GM13976 (cell line): ENCODE data around the gene DSCAM.

Source experiments
- DNase-seq: peaks from one replicate; pipeline ENCODE4 v3.0.0; 2012; ENCODE audit warnings: low spot score
- in situ Hi-C: fragments of 300-500 bp; cut with MboI; formaldehyde crosslinking; loops from one replicate; pipeline ENCODE4 v1.12.0; 2022; ENCODE audit warnings: low sequenced_read_pairs, mixed read lengths, inconsistent platforms; ENCODE audit not compliant: unreplicated experiment
- TF ChIP-seq, protein P1 (sequence below): IDR thresholded peaks from 2 replicates; pipeline ENCODE4 v1.5.1; 2012; ENCODE audit warnings: borderline replicate concordance, mild to moderate bottlenecking; ENCODE audit not compliant: insufficient read depth; ENCODE audit errors: extremely low read depth, missing control alignments, control extremely low read depth

Gene DSCAM

DNA sequence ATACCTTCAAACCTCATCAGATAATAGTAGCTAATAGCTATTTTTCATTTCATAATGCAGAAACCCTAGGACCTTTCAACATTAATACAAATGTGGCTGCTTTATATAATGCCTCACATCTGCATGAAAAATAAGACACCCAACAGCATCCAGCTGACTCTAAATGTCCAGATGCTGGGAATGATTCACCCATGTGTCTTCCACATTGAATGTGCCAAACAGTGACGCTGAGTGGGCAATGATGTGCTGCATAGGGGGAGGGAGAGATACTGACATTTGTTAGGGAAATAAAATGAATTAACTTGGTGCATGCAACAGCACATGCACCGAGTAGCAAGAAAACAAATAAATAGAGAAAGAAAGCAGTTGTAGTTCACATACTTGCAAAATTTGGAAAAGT lies 199.3 kb downstream of the DSCAM start:
- in situ Hi-C loops = no loop called here
- TF ChIP-seq, protein P1, sequence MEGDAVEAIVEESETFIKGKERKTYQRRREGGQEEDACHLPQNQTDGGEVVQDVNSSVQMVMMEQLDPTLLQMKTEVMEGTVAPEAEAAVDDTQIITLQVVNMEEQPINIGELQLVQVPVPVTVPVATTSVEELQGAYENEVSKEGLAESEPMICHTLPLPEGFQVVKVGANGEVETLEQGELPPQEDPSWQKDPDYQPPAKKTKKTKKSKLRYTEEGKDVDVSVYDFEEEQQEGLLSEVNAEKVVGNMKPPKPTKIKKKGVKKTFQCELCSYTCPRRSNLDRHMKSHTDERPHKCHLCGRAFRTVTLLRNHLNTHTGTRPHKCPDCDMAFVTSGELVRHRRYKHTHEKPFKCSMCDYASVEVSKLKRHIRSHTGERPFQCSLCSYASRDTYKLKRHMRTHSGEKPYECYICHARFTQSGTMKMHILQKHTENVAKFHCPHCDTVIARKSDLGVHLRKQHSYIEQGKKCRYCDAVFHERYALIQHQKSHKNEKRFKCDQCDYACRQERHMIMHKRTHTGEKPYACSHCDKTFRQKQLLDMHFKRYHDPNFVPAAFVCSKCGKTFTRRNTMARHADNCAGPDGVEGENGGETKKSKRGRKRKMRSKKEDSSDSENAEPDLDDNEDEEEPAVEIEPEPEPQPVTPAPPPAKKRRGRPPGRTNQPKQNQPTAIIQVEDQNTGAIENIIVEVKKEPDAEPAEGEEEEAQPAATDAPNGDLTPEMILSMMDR = no peak
- DNase-seq = no peak

DNA sequence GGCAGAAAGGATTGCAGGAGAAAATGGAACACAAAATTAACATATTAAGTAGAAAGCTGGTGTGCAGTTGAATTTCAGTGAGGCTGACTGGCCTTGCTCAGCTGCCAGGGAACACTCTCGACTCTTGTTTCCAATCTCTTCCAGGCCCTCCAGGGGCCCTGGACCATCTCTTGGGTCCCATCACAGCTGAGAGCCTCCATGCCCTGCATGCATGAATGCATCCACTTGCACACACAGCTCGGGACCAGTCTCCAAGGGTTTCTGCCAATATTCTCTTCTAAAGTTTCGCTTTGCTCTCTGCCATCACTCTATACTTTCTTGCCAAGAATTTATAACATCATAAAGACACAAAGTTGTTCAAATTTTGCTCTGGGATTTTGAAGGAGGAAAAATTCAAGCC lies 200.3 kb downstream of the DSCAM start:
- TF ChIP-seq, protein P1 = no peak
- in situ Hi-C loops = no loop called here
- no peak for DNase-seq

DNA sequence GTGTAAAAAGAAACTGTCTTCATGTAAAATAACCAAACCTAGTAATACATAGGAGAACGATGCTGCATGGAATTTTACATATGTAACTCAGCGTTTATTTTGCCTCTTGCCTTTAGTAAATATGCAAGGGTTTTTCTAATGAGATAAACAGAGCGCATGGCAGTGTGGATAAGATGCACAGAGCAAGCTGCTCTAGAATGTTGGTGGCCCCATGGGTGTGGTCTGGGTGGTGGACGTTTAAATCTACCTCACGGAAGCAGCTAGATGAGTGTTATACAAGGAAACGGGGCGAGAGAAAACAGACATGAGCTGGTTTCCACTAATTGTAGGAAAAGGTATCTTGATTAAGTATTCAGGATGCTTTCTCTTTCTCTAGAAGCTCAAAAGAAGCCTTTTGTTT lies 205.9 kb downstream of the DSCAM start:
- no peak for DNase-seq

DNA sequence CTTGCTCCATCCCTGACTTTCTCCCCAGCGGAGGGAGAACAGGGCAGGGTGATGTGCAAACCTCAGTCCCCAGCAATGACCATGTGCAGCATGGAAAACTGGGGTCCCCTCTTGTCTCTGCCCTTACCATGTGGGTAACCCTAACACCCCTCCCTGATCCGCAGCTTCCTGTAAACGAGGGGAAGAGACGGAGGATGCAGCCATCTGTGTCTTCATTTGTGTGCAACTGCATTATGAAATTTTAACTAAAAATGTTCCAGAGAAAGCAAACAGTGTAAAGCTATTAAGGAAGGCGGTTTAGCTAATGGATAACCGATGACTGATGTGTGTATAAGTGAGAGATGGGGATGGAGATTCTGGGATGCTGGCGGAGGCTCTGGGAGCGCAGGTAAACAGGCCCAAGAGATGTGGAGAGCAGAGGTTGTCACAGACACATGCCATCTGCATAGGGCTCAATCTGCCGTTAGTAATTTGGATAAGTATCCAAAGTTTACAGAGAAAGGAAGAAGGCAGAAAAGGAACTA lies 206.6 kb downstream of the DSCAM start:
- no peak for DNase-seq
- TF ChIP-seq, protein P1 = no peak
- in situ Hi-C loops = no loop called here

More for the DNA sequence above, 205.9 kb downstream of the DSCAM start:
- TF ChIP-seq, protein P1 = no peak
- in situ Hi-C loops = no loop called here

DNA sequence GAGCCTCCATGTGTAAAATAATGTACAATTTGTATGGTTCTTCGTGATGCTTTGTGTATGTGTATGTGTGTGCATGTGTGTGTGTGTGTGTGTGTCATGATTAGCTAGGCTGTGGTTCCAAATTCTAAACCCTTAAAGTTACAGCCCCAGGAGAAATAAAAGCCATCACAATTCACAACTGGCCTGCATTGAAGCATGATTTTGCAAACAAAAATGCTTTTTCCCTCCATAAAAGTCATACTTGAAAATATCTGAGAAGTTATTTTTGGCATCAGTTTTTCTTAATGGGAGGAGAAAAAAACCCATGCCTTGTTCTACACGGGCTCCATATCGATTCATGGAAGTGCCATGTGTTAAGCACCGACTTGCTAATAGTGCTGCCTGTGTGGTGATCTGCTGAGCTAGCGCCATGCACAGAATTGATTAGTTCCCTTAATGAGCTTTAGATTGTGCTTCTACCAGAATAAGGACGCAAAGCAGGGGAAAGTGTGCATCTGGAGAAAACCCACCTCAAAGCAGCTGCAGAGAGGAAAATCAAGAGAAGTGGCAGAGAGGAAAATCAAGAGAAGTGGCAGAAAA lies 207.3 kb downstream of the DSCAM start:
- in situ Hi-C loops = no loop called here

DNA sequence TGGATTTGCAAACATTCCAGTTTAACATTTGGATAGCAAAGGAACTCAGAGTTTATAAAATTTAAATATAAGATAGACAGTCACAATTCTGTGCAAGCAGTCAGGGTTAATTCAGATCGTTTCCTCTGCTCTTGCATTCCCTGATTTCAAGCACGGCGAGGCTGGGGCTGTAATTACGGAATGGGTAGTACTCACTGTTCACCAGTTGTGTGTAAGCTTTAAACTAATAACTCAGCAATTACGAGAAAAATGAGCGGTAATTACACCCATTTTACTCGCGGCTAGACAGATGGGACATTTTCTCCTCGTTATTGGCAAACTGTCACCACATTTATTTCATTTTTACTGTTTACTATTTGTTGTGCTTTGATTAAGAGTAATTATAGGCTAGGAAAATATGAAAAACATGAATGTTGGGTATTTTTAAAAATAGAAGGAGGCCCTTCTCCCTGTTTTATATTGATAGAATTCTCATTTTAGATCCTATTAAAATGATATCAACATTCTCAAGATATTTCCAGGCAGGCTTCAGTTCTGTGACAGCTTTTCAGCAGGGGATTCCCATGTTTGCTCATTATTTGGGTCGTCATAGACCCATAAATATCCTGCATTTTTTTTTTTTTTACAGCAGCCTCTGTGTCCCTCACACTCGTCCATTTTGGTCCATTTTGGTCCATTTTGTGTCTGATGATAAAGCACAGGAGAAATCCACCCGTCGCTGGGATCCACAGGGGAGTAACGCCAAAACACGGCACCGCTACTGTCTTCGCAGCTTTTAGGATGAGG lies 208.3 kb downstream of the DSCAM start:
- no peak for DNase-seq
- in situ Hi-C loops = no loop called here
- TF ChIP-seq, protein P1 = no peak

More for the DNA sequence above, 207.3 kb downstream of the DSCAM start:
- no peak for DNase-seq
- TF ChIP-seq, protein P1 = no peak
